Stomach (tissue), 4 donors: ENCODE measurements around the gene PPP2R5B.

Source experiments
- POLR2A ChIP-seq, 4 donors: fragments of 450-650 bp; IDR thresholded peaks; one replicate each; pipeline ENCODE4 v1.6.1; 2016; ENCODE audit warnings: antibody characterized with exemption in 4 of 4, control low read depth in 2 of 4, mild to moderate bottlenecking in 1 of 4, moderate library complexity in 1 of 4
- TF ChIP-seq, protein P1 (sequence below), 7 experiments: fragments of 450-650 bp in 4 of 7; fragments of 200-600 bp in 3 of 7; sonication (generic) in 3 of 7; IDR thresholded peaks; one replicate each; pipeline ENCODE4 v1.5.1; 2016 to 2019; ENCODE audit warnings: antibody characterized with exemption in 7 of 7, control low read depth in 2 of 7, mild to moderate bottlenecking in 1 of 7

GRCh38 chr11:64898541-64898940, 25.9 kb upstream of the PPP2R5B start:
- TF ChIP-seq POLR2A (IDR thresholded peaks at IDR 0.05): no peak
- TF ChIP-seq, protein P1, sequence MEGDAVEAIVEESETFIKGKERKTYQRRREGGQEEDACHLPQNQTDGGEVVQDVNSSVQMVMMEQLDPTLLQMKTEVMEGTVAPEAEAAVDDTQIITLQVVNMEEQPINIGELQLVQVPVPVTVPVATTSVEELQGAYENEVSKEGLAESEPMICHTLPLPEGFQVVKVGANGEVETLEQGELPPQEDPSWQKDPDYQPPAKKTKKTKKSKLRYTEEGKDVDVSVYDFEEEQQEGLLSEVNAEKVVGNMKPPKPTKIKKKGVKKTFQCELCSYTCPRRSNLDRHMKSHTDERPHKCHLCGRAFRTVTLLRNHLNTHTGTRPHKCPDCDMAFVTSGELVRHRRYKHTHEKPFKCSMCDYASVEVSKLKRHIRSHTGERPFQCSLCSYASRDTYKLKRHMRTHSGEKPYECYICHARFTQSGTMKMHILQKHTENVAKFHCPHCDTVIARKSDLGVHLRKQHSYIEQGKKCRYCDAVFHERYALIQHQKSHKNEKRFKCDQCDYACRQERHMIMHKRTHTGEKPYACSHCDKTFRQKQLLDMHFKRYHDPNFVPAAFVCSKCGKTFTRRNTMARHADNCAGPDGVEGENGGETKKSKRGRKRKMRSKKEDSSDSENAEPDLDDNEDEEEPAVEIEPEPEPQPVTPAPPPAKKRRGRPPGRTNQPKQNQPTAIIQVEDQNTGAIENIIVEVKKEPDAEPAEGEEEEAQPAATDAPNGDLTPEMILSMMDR (IDR thresholded peaks at IDR 0.05): no peak
